Aorta (tissue), 5 donors: ENCODE results near the gene PCYOX1L. TPM values are rescaled to one million over a fixed set of nuclear protein-coding genes. Genes with fewer than 3 reads are reported as not detected.
A peak's percentile ranks its signal among the peaks of the same experiment; 100 is the strongest.

ENCODE experiments used
- ATAC-seq: fragments of 200-7000 bp; cut with Tn5 transposase; one replicate; pipeline ENCODE4 v1.9.1; 2022; ENCODE audit warnings: moderate library complexity; ENCODE audit not compliant: low FRiP score
- DNase-seq, 2 donors: peaks; one replicate each; pipeline ENCODE4 v3.0.0-alpha.2; 2020
- H3K27ac ChIP-seq, 2 donors: one replicate each; pipeline ENCODE4 v1.5.1; 2013; ENCODE audit warnings: low read length in 2 of 2, mild to moderate bottlenecking in 2 of 2, moderate library complexity in 2 of 2, control low read depth in 1 of 2, inconsistent platforms in 1 of 2, low read depth in 1 of 2
- H3K27me3 ChIP-seq, 2 donors: one replicate each; pipeline ENCODE4 v1.6.1; 2013; ENCODE audit warnings: control low read depth in 1 of 2, low read length in 1 of 2, mild to moderate bottlenecking in 1 of 2, moderate library complexity in 1 of 2; ENCODE audit not compliant: insufficient read depth in 2 of 2, control insufficient read depth in 1 of 2
- H3K36me3 ChIP-seq, 2 donors: one replicate each; pipeline ENCODE4 v1.6.1; 2013; ENCODE audit warnings: control low read depth in 1 of 2, low read length in 1 of 2, mild to moderate bottlenecking in 1 of 2; ENCODE audit not compliant: insufficient read depth in 2 of 2, control insufficient read depth in 1 of 2
- H3K4me1 ChIP-seq, 2 donors: one replicate each; pipeline ENCODE4 v1.6.1; 2013; ENCODE audit warnings: low read length in 2 of 2, control low read depth in 1 of 2, mild to moderate bottlenecking in 1 of 2, moderate library complexity in 1 of 2; ENCODE audit not compliant: insufficient read depth in 2 of 2, control insufficient read depth in 1 of 2
- H3K4me3 ChIP-seq, 2 donors: one replicate each; pipeline ENCODE4 v1.5.1; 2013; ENCODE audit warnings: low read length in 2 of 2, control low read depth in 1 of 2, mild to moderate bottlenecking in 1 of 2
- H3K9me3 ChIP-seq: one replicate; pipeline ENCODE4 v1.6.1; 2013; ENCODE audit warnings: mild to moderate bottlenecking, low read length; ENCODE audit not compliant: control insufficient read depth
- WGBS, 2 donors: extraction: QIAGEN DNeasy Blood & Tissue Kit; methylation state at CpG; one replicate each; pipeline ENCODE4 v1.1.7; 2013; 5-methylcytosine and 5-hydroxymethylcytosine counted together
- intact Hi-C, 2 donors: fragments of 100-400 bp; cut with DNase I; formaldehyde crosslinking; loops; one replicate each; pipeline versions ENCODE4 v1.14.2 to v1.15.0; 2022
- polyA plus RNA-seq, 2 donors: library from polyadenylated mRNA; stranded (reverse); fragments of 200-250 nt; gene quantifications; one replicate each; pipeline ENCODE4 v1.2.3, GENCODE V29; 2013
- total RNA-seq, 2 donors: library from RNA; stranded (reverse); fragmentation: NEBNext Ultra II Directional; extraction: Animal tissue kit (Norgen Biotek cat#: 25700); gene quantifications; one replicate each; pipeline ENCODE4 v1.2.1, GENCODE V29; 2021
- donor health status: healthy with polysubstance abuse.
- donor health status: Bipolar disorder and iron deficiency.
- donor health status: DM: no; HTN: no; CAD: no.
- donor health status: DM: no; HTN: no; CAD: no.
- donor health status: DM: yes; HTN: yes; CAD: no.

PCYOX1L gene
- total and polyA plus RNA-seq, 4 donors: 3.1 to 9.2 (median 4.2) TPM

DNA sequence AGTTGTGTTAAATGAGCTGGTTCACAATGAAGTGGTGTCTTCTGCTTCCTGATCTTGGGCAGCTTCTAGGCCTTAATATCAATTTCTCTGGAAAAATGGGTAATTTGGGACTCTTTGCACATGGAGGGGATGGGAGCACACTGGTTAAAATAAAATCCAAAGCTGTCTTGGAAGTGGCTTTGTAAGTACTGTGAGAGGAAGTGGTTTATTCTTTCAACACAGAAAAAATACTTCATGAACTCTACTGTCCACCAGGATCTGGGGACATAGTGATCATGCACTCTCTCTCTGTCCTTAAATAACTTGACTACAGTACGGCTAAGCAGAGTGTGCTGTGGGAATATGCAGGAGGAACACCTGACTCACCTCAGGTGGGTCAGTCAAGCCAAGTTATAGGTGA lies 2.4 kb downstream of the PCYOX1L start:
- H3K4me3 ChIP-seq: no peak overlapping the region
- DNase-seq (no peak), ATAC-seq (no peak)
- H3K27me3 ChIP-seq: no peaks in the 10 kb centered on the region
- intact Hi-C loops: no loop called here
- WGBS, 2 donors: 88 to 96% methylated on average over 1 of the region's 1 CpG
- H3K36me3 ChIP-seq: no peaks in the 10 kb centered on the region
- H3K4me1 ChIP-seq: no peaks in the 10 kb centered on the region
- no peak overlapping the region for H3K27ac ChIP-seq
- H3K9me3 ChIP-seq: no peaks in the 10 kb centered on the region

DNA sequence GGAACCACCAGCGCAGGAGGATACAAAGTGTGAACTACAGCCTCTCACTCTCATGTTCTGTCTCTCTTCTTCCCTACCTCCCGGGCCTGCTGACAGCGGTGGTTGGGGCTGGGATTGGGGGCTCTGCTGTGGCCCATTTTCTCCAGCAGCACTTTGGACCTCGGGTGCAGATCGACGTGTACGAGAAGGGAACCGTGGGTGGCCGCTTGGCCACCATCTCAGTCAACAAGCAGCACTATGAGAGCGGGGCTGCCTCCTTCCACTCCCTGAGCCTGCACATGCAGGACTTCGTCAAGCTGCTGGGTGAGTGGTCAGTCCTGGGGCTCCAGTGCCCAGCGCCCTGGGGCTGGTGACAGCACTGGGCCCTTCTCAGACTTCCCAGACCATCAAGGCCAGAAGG lies 4.7 kb downstream of the PCYOX1L start:
- intact Hi-C loops: no loop called here
- Histone ChIP-seq H3K4me3 (no peak overlapping the region), H3K27me3 (no peaks in the 10 kb centered on the region), H3K27ac (no peak overlapping the region), H3K4me1 (no peaks in the 10 kb centered on the region), H3K9me3 (no peaks in the 10 kb centered on the region), H3K36me3 (no peaks in the 10 kb centered on the region)
- WGBS, 2 donors: 89 to 90% methylated on average over 12 of the region's 12 CpGs
- no peak for DNase-seq
- no peak for ATAC-seq

DNA sequence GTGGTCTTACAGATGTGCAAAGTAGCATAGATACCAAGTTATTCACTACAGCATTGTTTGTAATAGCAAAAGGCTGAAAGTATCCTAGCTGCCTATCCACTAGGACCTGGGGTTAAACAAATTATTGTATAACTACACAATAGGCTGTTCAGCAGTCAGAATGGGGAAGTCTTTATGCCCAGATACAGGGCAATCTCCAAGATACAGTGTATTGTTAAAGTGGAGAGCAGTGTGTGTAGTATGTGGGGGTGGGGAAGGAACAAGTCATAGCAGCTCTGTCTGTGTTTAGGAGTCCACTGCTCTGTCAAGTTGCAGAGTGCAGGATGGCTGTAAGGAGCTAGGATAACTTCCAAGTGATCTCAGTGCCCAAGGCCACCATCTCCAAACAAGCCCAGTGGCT lies 5.5 kb downstream of the PCYOX1L start:
- H3K4me1 ChIP-seq: no peaks in the 10 kb centered on the region
- intact Hi-C loops: no loop called here
- no peaks in the 10 kb centered on the region for H3K9me3 ChIP-seq
- H3K36me3 ChIP-seq: no peaks in the 10 kb centered on the region
- DNase-seq (no peak), ATAC-seq (no peak)
- H3K27ac ChIP-seq: no peak overlapping the region
- H3K4me3 ChIP-seq: no peak overlapping the region
- no peaks in the 10 kb centered on the region for H3K27me3 ChIP-seq

DNA sequence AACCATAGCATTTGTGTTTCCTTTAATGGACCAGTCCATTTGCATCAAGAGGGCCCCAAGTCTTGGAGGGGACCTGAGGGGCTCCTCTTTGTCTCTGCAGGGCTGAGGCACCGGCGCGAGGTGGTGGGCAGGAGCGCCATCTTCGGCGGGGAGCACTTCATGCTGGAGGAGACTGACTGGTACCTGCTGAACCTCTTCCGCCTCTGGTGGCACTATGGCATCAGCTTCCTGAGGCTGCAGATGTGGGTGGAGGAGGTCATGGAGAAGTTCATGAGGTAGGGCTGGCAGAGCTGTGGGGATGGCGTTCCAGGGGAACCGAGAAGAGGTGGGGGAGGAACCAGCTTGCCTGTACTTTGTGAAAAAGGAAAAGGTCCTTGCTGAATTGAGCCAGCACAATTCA lies 6.1 kb downstream of the PCYOX1L start:
- H3K36me3 ChIP-seq: no peaks in the 10 kb centered on the region
- no peaks in the 10 kb centered on the region for H3K4me1 ChIP-seq
- WGBS, 2 donors: 94% methylated on average over 9 of the region's 9 CpGs
- DNase-seq: no peak
- H3K27me3 ChIP-seq: no peaks in the 10 kb centered on the region
- no peak for ATAC-seq
- intact Hi-C loops: no loop called here
- H3K9me3 ChIP-seq: no peaks in the 10 kb centered on the region
- H3K4me3 ChIP-seq: no peak overlapping the region
- no peak overlapping the region for H3K27ac ChIP-seq

DNA sequence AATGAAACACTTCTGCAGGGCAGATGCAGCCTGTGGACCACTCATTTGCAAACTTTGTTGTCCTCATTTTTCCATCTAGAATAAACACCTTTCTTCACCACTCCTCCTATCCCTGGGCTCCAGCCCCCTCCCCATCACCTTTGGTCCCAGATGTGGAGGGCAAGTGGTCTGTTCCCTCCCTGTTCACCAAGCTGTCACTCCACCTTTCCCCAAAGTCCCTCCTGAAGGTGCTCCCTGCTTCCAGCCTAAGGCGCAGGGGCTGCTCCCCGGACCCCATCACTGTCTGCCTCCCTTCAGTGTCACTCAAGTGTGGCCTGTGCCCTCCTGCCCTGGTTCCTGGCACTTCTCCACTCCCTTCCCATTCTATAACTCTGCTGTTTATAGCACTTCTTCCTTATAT lies 6.9 kb downstream of the PCYOX1L start:
- H3K4me1 ChIP-seq: no peaks in the 10 kb centered on the region
- H3K9me3 ChIP-seq: no peaks in the 10 kb centered on the region
- H3K27me3 ChIP-seq: no peaks in the 10 kb centered on the region
- no peak overlapping the region for H3K27ac ChIP-seq
- WGBS, 2 donors: 97 to 100% methylated on average over 2 of the region's 2 CpGs
- no peak overlapping the region for H3K4me3 ChIP-seq
- ATAC-seq (no peak), DNase-seq (no peak)
- intact Hi-C loops: loop anchor here (5.0 kb wide), 2 partner anchors 68 to 198 kb away; no protein-coding TSS in a partner anchor
- H3K36me3 ChIP-seq: no peaks in the 10 kb centered on the region

GRCh38 chr5:149365418-149365817 lies 7.6 kb downstream of the PCYOX1L start:
- ATAC-seq (no peak), DNase-seq (no peak)
- no peak overlapping the region for H3K4me3 ChIP-seq
- H3K4me1 ChIP-seq: no peaks in the 10 kb centered on the region
- intact Hi-C loops: loop anchor here (5.0 kb wide), 2 partner anchors 67 to 197 kb away; no protein-coding TSS in a partner anchor
- H3K36me3 ChIP-seq: no peaks in the 10 kb centered on the region
- 91 to 92% methylated on average over 6 of the region's 6 CpGs for WGBS, 2 donors
- H3K27ac ChIP-seq: no peak overlapping the region
- no peaks in the 10 kb centered on the region for H3K27me3 ChIP-seq
- no peaks in the 10 kb centered on the region for H3K9me3 ChIP-seq

DNA sequence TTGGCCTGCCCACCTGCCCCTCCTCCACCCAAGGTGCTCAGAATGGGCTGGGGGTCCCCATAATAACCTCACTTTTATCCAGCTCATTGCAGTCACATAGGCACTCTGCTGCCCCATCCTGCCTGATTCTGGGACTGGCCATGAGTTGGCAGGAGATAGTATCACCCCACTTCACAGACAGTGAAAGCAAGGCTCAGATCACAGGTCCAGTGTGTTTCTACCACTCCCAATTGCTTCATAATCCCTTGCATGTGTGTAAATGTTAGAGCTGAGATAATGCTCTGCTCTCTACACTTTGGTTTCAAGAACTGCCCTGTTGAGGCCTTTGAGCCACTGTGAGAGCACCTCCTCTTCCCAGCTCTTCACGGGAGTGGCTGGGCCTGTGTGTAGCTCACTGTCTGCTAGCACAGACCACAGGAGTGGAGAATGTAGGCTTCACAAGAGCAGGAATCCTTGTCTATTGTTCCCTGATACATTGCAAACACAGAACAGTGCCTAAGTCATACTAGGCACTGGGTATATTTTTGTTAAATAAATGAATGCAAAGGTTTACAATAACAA lies 8.4 kb downstream of the PCYOX1L start:
- 84 to 88% methylated on average over 1 of the region's 1 CpG for WGBS, 2 donors
- DNase-seq (no peak), ATAC-seq (no peak)
- no peaks in the 10 kb centered on the region for H3K9me3 ChIP-seq
- no peaks in the 10 kb centered on the region for H3K36me3 ChIP-seq
- H3K27ac ChIP-seq: no peak overlapping the region
- intact Hi-C loops: loop anchor here (5.0 kb wide), 2 partner anchors 66 to 196 kb away; no protein-coding TSS in a partner anchor
- no peaks in the 10 kb centered on the region for H3K27me3 ChIP-seq
- H3K4me3 ChIP-seq: no peak overlapping the region
- no peaks in the 10 kb centered on the region for H3K4me1 ChIP-seq

DNA sequence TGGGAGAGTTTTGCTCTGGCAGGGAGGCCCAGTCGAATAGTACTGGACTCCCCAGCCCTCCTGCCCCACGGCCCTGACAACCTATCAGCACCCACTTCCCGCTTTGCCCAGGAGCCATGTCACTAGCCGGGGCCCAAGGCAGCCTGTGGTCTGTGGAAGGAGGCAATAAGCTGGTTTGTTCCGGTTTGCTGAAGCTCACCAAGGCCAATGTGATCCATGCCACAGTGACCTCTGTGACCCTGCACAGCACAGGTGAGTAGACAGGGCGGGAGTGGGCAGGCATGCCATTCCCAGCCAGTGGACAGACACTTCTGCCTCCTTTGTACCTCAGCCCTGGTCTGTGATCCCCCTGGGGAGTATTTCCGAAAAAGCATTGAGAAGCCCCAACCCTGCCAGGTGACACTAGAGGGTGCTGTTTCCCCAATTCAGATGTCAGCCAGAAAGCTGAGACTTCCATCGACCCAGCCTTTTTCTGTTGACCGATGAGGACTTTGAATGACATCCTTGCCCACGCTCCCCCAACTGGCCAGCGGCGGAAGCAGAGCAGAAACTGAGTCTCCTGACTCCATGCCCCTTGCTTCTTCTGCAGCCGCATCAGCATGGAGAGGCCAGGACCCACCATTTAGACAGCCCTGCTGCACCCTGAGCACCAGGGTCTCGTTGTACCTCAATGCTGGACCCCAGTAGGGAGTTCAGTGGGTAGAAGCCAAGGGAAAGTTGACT lies 9.6 kb downstream of the PCYOX1L start:
- Histone ChIP-seq H3K9me3 (no peaks in the 10 kb centered on the region), H3K36me3 (no peaks in the 10 kb centered on the region), H3K4me1 (peaks cover 0 to 3% of the 10 kb centered on the region in 2 donors), H3K27me3 (no peaks in the 10 kb centered on the region), H3K27ac (peak overlapping the region in 1 of 2 donors; percentile 35), H3K4me3 (no peak overlapping the region)
- intact Hi-C loops: loop anchor here (5.0 kb wide), 2 partner anchors 65 to 195 kb away; no protein-coding TSS in a partner anchor
- WGBS, 2 donors: 20 to 21% methylated on average over 14 of the region's 14 CpGs
- peak; percentile 67 for ATAC-seq
- peak; percentile 76 to 85 for DNase-seq
